GM18873 (cell line): Measurements from ENCODE around the gene SMKR1.

ENCODE experiments used
- ATAC-seq: cut with Tn5 transposase; IDR thresholded peaks from one replicate; pipeline ENCODE4 v1.9.1; 2021; ENCODE audit warnings: mild to moderate bottlenecking, moderate library complexity, moderate number of reproducible peaks; ENCODE audit not compliant: unreplicated experiment, low FRiP score

Gene SMKR1

GRCh38 chr7:129561677-129562359, 59.5 kb downstream of the SMKR1 start:
- ATAC-seq = no peak
